SK-N-SH treated with all-trans-retinoic acid at 6 μM for 48 hours (cell line): Measurements from ENCODE around the gene SGPL1.

Source experiments
- CREB5 ChIP-seq: fragments of 250-450 bp; sonication (Bioruptor Pico); IDR thresholded peaks from 2 replicates; pipeline ENCODE4 v1.5.1; 2020; ENCODE audit warnings: low read depth, mild to moderate bottlenecking, moderate library complexity
- GLIS3 ChIP-seq: fragments of 250-450 bp; sonication (Bioruptor Pico); IDR thresholded peaks from 2 replicates; pipeline ENCODE4 v1.5.0; 2020; ENCODE audit warnings: mild to moderate bottlenecking, moderate library complexity
- ISL1 ChIP-seq: fragments of 250-450 bp; sonication (Bioruptor Pico); IDR thresholded peaks from 2 replicates; pipeline ENCODE4 v2.1.2; 2022; ENCODE audit warnings: mild to moderate bottlenecking, moderate library complexity
- PATZ1 ChIP-seq: fragments of 250-450 bp; sonication (Bioruptor Pico); IDR thresholded peaks from 2 replicates; pipeline ENCODE4 v1.8.0; 2020; ENCODE audit warnings: mild to moderate bottlenecking, moderate library complexity, borderline replicate concordance
- ZFP30 ChIP-seq: fragments of 450-650 bp; formaldehyde crosslinking; IDR thresholded peaks from 2 replicates; pipeline ENCODE4 v1.5.0; 2022; ENCODE audit warnings: mild to moderate bottlenecking, moderate library complexity
- ZNF565 ChIP-seq: fragments of 450-650 bp; formaldehyde crosslinking; conservative IDR thresholded peaks from 2 replicates; pipeline ENCODE4 v1.5.0; 2020; ENCODE audit warnings: low read depth, mild to moderate bottlenecking, moderate library complexity

GRCh38 chr10:70805619-70806215 lies 10.0 kb upstream of the SGPL1 start:
- no peak for TF ChIP-seq ZFP30
- no peak for TF ChIP-seq ISL1 (CRISPR knock-in tag)
- no peak for TF ChIP-seq CREB5 (CRISPR knock-in tag)
- no peak for TF ChIP-seq ZNF565 (CRISPR knock-in tag)
- no peak for TF ChIP-seq PATZ1
- no peak for TF ChIP-seq GLIS3 (CRISPR knock-in tag)
